K562 (cell line): ENCODE results near the gene CEP131. TPM values are rescaled to one million over a fixed set of nuclear protein-coding genes. Genes with fewer than 3 reads are reported as not detected.

Experiments
- ATAC-seq: fragments of 200-7000 bp; cut with Tn5 transposase; 3 replicates; pipeline ENCODE4 v1.9.1; 2020; ENCODE audit warnings: moderate library complexity
- BruUV-seq: library from RNA; stranded (reverse); fragments of 400-500 nt; replicated peaks from 2 replicates; lab custom pipeline; 2021; lab: Mats Ljungman, UMichigan
- CTCF ChIA-PET: fragments of 300-600 bp; formaldehyde crosslinking; extraction: SDS; loops from one replicate; lab custom pipeline; 2021; ENCODE audit warnings: low intra/inter-chr PET ratio; lab: Yijun Ruan, JAX
- POLR2A ChIA-PET: fragments of 300-600, 350-650 bp; sonication (Branson Sonifier 250); formaldehyde crosslinking; extraction: SDS; loops from one replicate; lab custom pipeline; 2021; ENCODE audit warnings: antibody characterized with exemption, inconsistent platforms; lab: Yijun Ruan, JAX
- DNase-seq, 4 experiments: peaks; one replicate each; pipeline versions ENCODE4 v3.0.0 to v3.0.0-alpha.2; 2011 to 2018; ENCODE audit warnings: low spot score in 3 of 4, mixed read lengths in 3 of 4; ENCODE audit errors: extremely low read depth in 1 of 4
- FAIRE-seq: peaks from 2 replicates; lab custom pipeline; 2011; peaks lifted over from hg19 to GRCh38; lab: Jason Lieb, UNC
- H2AFZ ChIP-seq: 2 replicates; pipeline ENCODE4 v1.6.0; 2011; ENCODE audit warnings: low read depth, low read length, control low read depth, inconsistent platforms
- H3K27ac ChIP-seq: fragments of 200-600 bp; 3 replicates; pipeline ENCODE4 v1.8.0; 2011; ENCODE audit warnings: low read depth, mild to moderate bottlenecking, control low read depth, inconsistent platforms, low read length, moderate library complexity, mixed read lengths; ENCODE audit errors: extremely low read depth
- H3K27me3 ChIP-seq, 2 experiments: fragments of 300-600 bp in 1 of 2; 2 replicates in 1 of 2; 3 replicates in 1 of 2; pipeline versions ENCODE4 v1.6.0 to v1.8.0; 2011; ENCODE audit warnings: inconsistent platforms in 2 of 2, low read length in 2 of 2, mild to moderate bottlenecking in 1 of 2, mixed read lengths in 1 of 2, moderate library complexity in 1 of 2; ENCODE audit not compliant: control insufficient read depth in 2 of 2, insufficient read depth in 2 of 2
- H3K36me3 ChIP-seq: fragments of 300-600 bp; 3 replicates; pipeline ENCODE4 v1.8.0; 2011; ENCODE audit warnings: mild to moderate bottlenecking, low read length, inconsistent platforms; ENCODE audit not compliant: control insufficient read depth, insufficient read depth
- H3K4me1 ChIP-seq, 2 experiments: fragments of 200-600 bp in 1 of 2; replicated peaks in 1 of 2; 2 replicates in 1 of 2; 3 replicates in 1 of 2; pipeline versions ENCODE4 v1.5.1 to v1.8.0; 2011; ENCODE audit warnings: inconsistent platforms in 2 of 2, low read length in 2 of 2, mild to moderate bottlenecking in 1 of 2, mixed read lengths in 1 of 2, moderate library complexity in 1 of 2; ENCODE audit not compliant: control insufficient read depth in 2 of 2, insufficient read depth in 2 of 2
- H3K4me2 ChIP-seq: 2 replicates; pipeline ENCODE4 v1.6.1; 2011; ENCODE audit warnings: low read length, control low read depth, inconsistent platforms, mixed read lengths; ENCODE audit not compliant: insufficient read depth
- H3K4me3 ChIP-seq: fragments of 200-600 bp; sonication (generic), shearing (Covaris generic); 2 replicates; pipeline ENCODE4 v1.5.1; 2016; ENCODE audit warnings: control low read depth, inconsistent platforms
- H3K79me2 ChIP-seq: fragments of 200-600 bp; 3 replicates; pipeline ENCODE4 v1.8.0; 2011; ENCODE audit warnings: low read length, inconsistent platforms; ENCODE audit not compliant: control insufficient read depth, insufficient read depth
- H3K9ac ChIP-seq, 2 experiments: 2 replicates each; pipeline versions ENCODE4 v1.6.0 to v1.6.1; 2011; ENCODE audit warnings: low read depth in 2 of 2, low read length in 2 of 2, control low read depth in 1 of 2, inconsistent platforms in 1 of 2, mild to moderate bottlenecking in 1 of 2, mixed read lengths in 1 of 2; ENCODE audit not compliant: insufficient read depth in 1 of 2
- H3K9me1 ChIP-seq: one replicate; pipeline ENCODE4 v1.6.0; 2011; ENCODE audit warnings: inconsistent platforms, mild to moderate bottlenecking, low read length, moderate library complexity; ENCODE audit not compliant: control insufficient read depth, insufficient read depth
- H3K9me3 ChIP-seq: replicated peaks from 2 replicates; pipeline ENCODE4 v1.5.1; 2011; ENCODE audit warnings: low read depth, low read length, inconsistent platforms; ENCODE audit not compliant: control insufficient read depth, insufficient read depth
- H4K20me1 ChIP-seq: replicated peaks from 2 replicates; pipeline ENCODE4 v1.6.1; 2011; ENCODE audit warnings: low read length, inconsistent platforms, mixed read lengths; ENCODE audit not compliant: control insufficient read depth, insufficient read depth
- DDX20 ChIP-seq: fragments of 450-650 bp; IDR thresholded peaks from 2 replicates; pipeline ENCODE4 v1.6.1; 2016; ENCODE audit warnings: missing genetic modification characterization, low read depth, mild to moderate bottlenecking, missing compliant biosample characterization, moderate library complexity
- POLR2G ChIP-seq: fragments of 200-400 bp; formaldehyde crosslinking; IDR thresholded peaks from 2 replicates; pipeline ENCODE4 v1.6.1; 2017; ENCODE audit warnings: low read depth, mild to moderate bottlenecking, antibody characterized with exemption, low read length, moderate library complexity
- WGBS: fragments of 100-300 bp; shearing (Covaris generic); methylation state at CpG from one replicate; pipeline ENCODE4 v1.1.6; 2016; ENCODE audit warnings: low coverage, mixed read lengths; ENCODE audit not compliant: insufficient coverage; ENCODE audit errors: missing lambda C conversion rate; 5-methylcytosine and 5-hydroxymethylcytosine counted together
- in situ Hi-C: fragments of 300-500 bp; cut with MboI; formaldehyde crosslinking; loops from 4 replicates; pipeline ENCODE4 v1.15.0; 2018; ENCODE audit warnings: inconsistent platforms, mixed read lengths
- intact Hi-C: fragments of 100-400 bp; cut with micrococcal nuclease; formaldehyde crosslinking; loops from 2 replicates; pipeline ENCODE4 v1.14.2; 2022
- polyA plus RNA-seq, 8 experiments: library from polyadenylated mRNA; depleted of rRNA in 4 of 8; stranded (reverse) in 5 of 8; unstranded in 3 of 8; fragments of >200 nt; fragmentation: Nextera tagmentation in 2 of 8; fragmentation: Illumina TruSeq in 1 of 8; extraction: Ambion mirVana in 2 of 8; extraction: Trizol in 1 of 8; gene quantifications; 2 replicates each; pipeline versions ENCODE4 v1.2.1 to v1.2.3, GENCODE V29; 2011 to 2014; ENCODE audit warnings: inconsistent platforms in 1 of 8, missing spikeins in 1 of 8
- total RNA-seq, 7 experiments: library from RNA; depleted of rRNA in 6 of 7; stranded (reverse); fragments of >200 nt in 6 of 7; fragmentation: Illumina TruSeq in 2 of 7; extraction: Trizol in 2 of 7; gene quantifications; 2 replicates each; pipeline versions ENCODE4 v1.2.1 to v1.2.3, GENCODE V29; 2011 to 2021; ENCODE audit warnings: low replicate concordance in 1 of 7

The CEP131 gene
- total and polyA plus RNA-seq, 9 of the 15 experiments (the other 6 are each of a cell fraction or from before 2014, with no cell fraction given): 0.24 to 21.2 (median 2.3) TPM

- no peaks in the 10 kb centered on the region for H3K9me1 ChIP-seq
- POLR2A ChIA-PET: interaction anchor here (0.6 kb wide), 1 partner anchor 279 kb away, joined by 4 read pairs; no protein-coding TSS in a partner anchor
- no peak for DNase-seq
- WGBS: 76% methylated on average over 17 of the region's 25 CpGs
- intact Hi-C loops: loop anchor here (5.0 kb wide), 1 partner anchor 41 kb away; no protein-coding TSS in a partner anchor
- H3K79me2 ChIP-seq: no peaks in the 10 kb centered on the region
- in situ Hi-C loops: no loop called here
- no peaks in the 10 kb centered on the region for H3K9me3 ChIP-seq
- no peak overlapping the region for H3K4me3 ChIP-seq
- H3K27ac ChIP-seq: no peak overlapping the region
- H3K36me3 ChIP-seq: peaks cover 27% of the 10 kb centered on the region; the same call in 1 of the 3 replicates
- no peak for ATAC-seq
- H2AFZ ChIP-seq: no peak overlapping the region
- no peaks in the 10 kb centered on the region for H3K27me3 ChIP-seq
- TSS peak; percentile 19 for BruUV-seq
- CTCF ChIA-PET: no interaction called here
- peaks cover 0 to 45% of the 10 kb centered on the region in 2 experiments; a peak in 2 of 5 replicates for H3K4me1 ChIP-seq
- no peaks in the 10 kb centered on the region; the same call in 1 of the 2 replicates for H4K20me1 ChIP-seq
- no peak overlapping the region for H3K9ac ChIP-seq
- H3K4me2 ChIP-seq: no peak overlapping the region
- TF ChIP-seq POLR2G: peak; percentile 48
- no peak for TF ChIP-seq DDX20 (tag)
- no peak for FAIRE-seq
These were observed 28.4 kb upstream of the CEP131 start for GRCh38 chr17:81251094-81251708.
